ENCODE results near the gene DLEC1.

DNA sequence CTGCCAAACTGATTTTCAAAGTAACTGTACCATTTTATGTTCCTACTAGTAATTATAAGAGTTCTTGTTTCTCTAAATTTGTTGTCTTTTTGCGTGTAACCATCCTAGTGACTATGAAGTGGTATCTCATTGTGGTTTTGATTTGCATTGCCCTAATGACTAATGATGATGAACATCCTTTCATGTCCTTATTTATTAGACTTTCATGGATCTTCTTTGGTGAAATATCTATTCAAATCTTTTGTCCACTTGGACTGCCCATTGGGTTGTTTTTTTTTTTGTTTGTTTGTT, 130.0 kb downstream of the DLEC1 start:
- TF ChIP-seq, protein P1, sequence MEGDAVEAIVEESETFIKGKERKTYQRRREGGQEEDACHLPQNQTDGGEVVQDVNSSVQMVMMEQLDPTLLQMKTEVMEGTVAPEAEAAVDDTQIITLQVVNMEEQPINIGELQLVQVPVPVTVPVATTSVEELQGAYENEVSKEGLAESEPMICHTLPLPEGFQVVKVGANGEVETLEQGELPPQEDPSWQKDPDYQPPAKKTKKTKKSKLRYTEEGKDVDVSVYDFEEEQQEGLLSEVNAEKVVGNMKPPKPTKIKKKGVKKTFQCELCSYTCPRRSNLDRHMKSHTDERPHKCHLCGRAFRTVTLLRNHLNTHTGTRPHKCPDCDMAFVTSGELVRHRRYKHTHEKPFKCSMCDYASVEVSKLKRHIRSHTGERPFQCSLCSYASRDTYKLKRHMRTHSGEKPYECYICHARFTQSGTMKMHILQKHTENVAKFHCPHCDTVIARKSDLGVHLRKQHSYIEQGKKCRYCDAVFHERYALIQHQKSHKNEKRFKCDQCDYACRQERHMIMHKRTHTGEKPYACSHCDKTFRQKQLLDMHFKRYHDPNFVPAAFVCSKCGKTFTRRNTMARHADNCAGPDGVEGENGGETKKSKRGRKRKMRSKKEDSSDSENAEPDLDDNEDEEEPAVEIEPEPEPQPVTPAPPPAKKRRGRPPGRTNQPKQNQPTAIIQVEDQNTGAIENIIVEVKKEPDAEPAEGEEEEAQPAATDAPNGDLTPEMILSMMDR (conservative IDR thresholded peaks at IDR 0.05 in 1 of 2, IDR thresholded peaks at IDR 0.05 in 1 of 2; ENCODE audit: extremely low read depth in 1 of 2, insufficient read depth in 1 of 2, low read depth in 1 of 2, low read length in 2 of 2): no peak
- TF ChIP-seq EZH2 (IDR thresholded peaks at IDR 0.05; ENCODE audit: borderline replicate concordance, low read length): no peak

Measured in mammary epithelial cell (primary cell).